GM21723 (cell line): ENCODE results near the gene CFAP20.
"Not testable (repeated sequence)": the region's sequence is repeated elsewhere in the genome, so short reads cannot be mapped to it uniquely, and the experiment has no call there.

Source experiments
- ATAC-seq: cut with Tn5 transposase; IDR thresholded peaks from one replicate; pipeline ENCODE4 v1.9.1; 2021; ENCODE audit warnings: mild to moderate bottlenecking, moderate library complexity; ENCODE audit not compliant: unreplicated experiment

CFAP20 gene

GRCh38 chr16:58098207-58099096 lies 30.7 kb downstream of the CFAP20 start:
- no peak for ATAC-seq

- ATAC-seq, result no peak
Observed at GRCh38 chr16:58096249-58096648, 32.9 kb downstream of the CFAP20 start.

- not testable (repeated sequence) for ATAC-seq
Observed at GRCh38 chr16:58095575-58095960, 33.6 kb downstream of the CFAP20 start.

GRCh38 chr16:58094791-58095574 lies 34.2 kb downstream of the CFAP20 start:
- ATAC-seq, result no peak

DNA sequence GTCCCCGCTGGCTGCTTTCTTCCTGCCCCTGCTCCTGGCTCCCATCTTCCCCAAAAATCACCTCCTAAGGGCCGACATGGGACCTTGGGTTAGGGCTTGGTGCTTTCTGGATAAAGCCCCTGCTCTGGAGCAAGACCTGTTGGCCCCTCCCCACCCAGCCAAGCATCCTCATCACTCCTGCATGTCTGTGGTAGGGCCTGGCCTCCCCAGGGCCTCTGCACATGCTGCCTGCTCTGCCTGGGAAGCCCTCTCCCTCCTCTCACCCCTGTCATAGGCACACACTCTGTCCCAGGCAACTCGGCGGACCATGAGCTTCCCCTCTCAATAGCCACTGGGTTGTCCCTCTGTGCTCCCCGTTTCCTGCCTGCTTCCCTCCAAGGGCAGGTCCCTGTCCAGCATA lies 35.2 kb downstream of the CFAP20 start:
- no peak for ATAC-seq

GRCh38 chr16:58090396-58090795 lies 38.8 kb downstream of the CFAP20 start:
- not testable (repeated sequence) for ATAC-seq

DNA sequence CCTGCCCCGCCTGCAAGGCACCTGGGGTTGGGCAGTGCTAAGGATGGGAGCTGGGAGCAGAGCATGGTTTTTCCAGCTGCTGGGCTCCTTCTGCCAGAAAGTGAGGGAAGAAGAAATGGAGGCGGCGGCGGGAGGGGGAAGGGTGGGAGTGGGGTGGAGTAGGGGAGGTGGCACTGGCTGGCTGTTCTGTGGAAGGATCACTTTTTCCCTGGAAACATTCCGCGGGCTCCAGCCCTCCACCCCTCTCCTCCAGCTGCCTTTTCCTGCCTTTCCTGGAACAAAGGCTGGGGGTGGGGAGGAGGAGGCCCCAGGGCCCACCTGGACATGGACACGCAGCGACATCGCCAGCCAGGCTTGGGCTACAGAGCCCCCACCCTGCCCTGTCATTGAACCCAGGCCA lies 41.1 kb downstream of the CFAP20 start:
- no peak for ATAC-seq

- ATAC-seq, result no peak
Observed at GRCh38 chr16:58087209-58087913, 41.8 kb downstream of the CFAP20 start.

DNA sequence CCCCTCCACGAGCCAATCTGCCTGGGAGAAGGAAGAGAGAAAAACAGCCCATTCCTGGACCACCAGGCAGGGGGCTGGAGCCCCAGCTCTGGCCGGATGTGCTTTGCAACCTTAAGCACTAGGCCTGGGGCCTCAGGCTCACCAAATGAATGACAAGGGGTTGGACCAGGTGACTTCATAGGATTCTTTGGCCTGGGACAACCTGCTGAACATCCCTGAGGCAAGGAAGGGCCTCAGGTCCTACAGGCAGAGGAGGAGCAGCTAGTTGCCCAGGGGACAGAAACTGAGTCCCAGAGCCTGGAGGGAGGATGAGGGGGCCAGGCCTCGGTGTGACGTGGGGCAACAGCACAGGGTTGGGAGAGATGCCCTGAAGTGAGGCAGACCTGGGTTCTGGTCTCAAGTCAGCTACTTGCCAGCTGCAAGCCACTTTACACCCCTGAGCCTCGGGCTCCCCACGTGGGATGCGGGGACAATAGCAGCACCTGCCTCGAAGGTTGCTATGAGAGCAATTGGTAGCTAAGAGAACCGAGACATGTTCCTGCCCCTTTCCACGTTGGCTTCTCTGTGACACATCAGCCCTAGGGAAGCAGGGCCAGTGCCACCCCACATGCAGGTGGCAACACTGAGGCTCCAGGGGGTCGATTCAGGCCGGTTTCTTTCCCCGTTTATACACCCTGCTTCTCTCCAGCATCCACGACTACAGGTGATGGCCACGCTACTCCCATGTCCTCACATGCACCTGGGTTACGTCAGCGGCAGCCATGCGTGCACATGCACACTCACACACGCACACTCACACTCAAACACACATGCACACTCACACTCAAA lies 42.6 kb downstream of the CFAP20 start:
- ATAC-seq, result no peak

DNA sequence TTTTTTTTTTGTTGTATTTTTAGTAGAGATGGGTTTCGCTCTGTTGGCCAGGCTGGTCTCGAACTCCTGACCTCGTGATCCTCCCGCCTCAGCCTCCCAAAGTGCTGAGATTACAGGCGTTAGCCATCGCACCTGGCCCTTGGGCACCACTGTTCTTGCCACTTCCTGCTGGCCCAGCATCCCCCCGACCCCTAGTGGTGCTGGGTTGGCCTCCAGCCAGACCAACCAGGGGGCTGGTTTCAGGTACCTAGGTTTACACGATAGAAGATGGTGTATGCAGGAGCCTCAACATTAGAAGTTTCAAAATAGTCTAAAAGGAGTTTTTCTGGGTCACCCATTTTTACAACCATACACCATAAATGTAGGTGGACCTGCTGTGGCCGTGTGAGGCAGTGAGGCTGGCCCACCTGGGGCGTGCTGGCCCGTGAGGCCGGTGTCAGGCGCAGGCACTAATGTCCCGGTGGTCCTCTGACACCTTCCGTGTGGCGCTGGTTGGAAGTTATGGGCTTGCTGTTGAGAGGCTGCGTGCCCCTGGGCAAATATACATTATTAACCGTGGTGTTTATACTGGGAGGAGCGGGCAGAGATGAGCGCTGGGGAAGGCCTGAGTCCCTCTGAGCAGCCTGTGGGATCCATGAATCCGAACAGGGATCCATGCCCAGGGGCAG lies 43.5 kb downstream of the CFAP20 start:
- no peak for ATAC-seq

- ATAC-seq, result no peak
Observed at GRCh38 chr16:58085171-58085570, 44.0 kb downstream of the CFAP20 start.

DNA sequence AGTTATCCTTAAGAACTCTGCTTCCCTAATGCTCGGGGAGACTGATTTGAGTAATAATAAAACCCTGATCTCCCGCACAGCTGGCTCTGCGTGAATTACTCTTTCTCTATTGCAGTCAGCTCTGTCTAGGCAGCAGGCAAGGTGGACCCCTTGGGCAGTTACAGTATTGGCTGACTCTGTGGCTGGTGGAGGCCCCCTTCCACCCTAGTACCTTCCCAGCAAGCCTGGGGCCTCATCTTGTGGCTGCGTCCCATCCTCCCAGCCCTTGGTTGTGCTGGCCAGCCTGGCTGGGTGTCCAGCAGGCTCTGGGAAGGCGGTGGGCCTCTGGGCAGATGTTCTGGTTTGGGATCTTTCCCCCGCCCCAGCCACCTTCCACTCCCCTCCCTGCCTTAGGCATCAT lies 44.5 kb downstream of the CFAP20 start:
- no peak for ATAC-seq

DNA sequence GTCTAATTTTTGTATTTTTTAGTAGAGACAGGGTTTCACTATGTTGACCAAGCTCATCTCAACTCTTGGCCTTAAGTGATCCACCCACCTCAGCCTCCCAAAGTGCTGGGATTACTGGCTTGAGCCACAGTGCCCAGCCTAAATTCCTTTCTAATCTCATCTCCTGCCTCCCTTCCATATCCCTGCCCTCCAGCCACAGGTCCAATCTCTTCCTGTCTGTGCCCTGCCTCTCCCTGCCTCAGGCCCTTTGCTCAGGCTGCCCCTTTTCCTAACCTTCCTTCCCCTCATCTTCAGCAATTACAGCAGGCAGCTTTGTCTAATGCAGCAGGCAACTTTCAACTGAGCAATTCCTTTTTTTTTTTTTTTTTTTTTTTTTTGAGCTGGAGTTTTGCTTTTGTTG lies 46.8 kb downstream of the CFAP20 start:
- no peak for ATAC-seq

- ATAC-seq, result not testable (repeated sequence)
Observed at GRCh38 chr16:58080657-58081056, 48.5 kb downstream of the CFAP20 start.

DNA sequence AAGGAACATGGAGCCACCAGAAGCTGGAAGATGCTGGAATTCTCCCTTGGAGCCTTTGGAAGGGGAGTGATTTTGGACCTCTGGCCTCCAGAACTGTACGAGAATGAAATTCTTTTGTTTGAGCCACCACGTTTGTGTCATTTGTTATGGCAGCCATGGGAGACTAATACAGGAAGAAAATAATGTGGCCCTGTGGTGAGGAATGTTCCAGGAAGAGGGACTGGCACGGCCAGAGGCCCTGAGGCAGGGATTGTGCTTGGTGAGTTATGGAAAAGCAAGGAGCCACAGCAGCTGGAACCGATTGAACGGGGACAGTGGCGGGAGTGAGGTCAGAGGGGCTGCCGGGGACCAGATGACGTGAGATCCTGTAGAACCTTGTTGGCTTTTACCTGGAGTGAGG lies 51.4 kb downstream of the CFAP20 start:
- ATAC-seq, result no peak

DNA sequence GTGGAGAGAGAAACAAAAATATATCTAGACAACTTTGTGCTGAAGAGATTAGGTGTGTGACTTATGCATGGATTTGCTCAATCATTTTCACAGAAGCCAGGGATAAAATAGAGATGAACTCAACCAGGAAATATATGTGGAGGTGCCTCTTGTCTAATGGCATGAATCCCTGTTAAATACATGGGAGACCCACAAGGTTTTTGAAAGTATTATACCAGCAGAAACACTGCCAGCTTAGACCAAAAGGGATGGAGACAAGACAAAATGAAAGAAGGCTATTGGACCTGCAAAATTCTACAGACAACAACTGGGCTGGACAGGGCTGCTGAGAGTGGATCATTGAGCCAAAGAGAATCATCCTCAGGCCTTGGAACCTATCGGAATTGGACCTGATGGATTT lies 52.7 kb downstream of the CFAP20 start:
- no peak for ATAC-seq

- ATAC-seq, result no peak
Observed at GRCh38 chr16:58074657-58075056, 54.5 kb downstream of the CFAP20 start.

GRCh38 chr16:58073086-58073485 lies 56.1 kb downstream of the CFAP20 start:
- not testable (repeated sequence) for ATAC-seq

GRCh38 chr16:58072134-58072533 lies 57.0 kb downstream of the CFAP20 start:
- not testable (repeated sequence) for ATAC-seq

GRCh38 chr16:58070585-58070984 lies 58.6 kb downstream of the CFAP20 start:
- ATAC-seq, result no peak
